Testis (tissue), 3 donors: ENCODE data around the gene TMEM62. TPM values are rescaled to one million over a fixed set of nuclear protein-coding genes. Genes with fewer than 3 reads are reported as not detected.
A peak's percentile ranks its signal among the peaks of the same experiment; 100 is the strongest.

Source experiments
- DNase-seq: peaks from one replicate; pipeline ENCODE4 v3.0.0-alpha.2; 2019
- H3K27ac ChIP-seq, 2 donors: fragments of 200-600 bp; sonication (generic); one replicate each; pipeline ENCODE4 v1.5.1; 2019
- H3K27me3 ChIP-seq: fragments of 200-600 bp; sonication (generic); one replicate; pipeline ENCODE4 v1.5.1; 2019
- H3K36me3 ChIP-seq: fragments of 200-600 bp; sonication (generic); one replicate; pipeline ENCODE4 v1.5.1; 2017; ENCODE audit warnings: low read depth; ENCODE audit errors: missing control alignments
- H3K4me1 ChIP-seq: fragments of 200-600 bp; sonication (generic); one replicate; pipeline ENCODE4 v1.5.1; 2019
- H3K4me3 ChIP-seq, 2 donors: fragments of 200-600 bp; sonication (generic); one replicate each; pipeline ENCODE4 v1.5.1; 2017 to 2019
- H3K9me3 ChIP-seq: fragments of 200-600 bp; sonication (generic); one replicate; pipeline ENCODE4 v1.5.1; 2017
- POLR2A ChIP-seq: fragments of 450-650 bp; IDR thresholded peaks from one replicate; pipeline ENCODE4 v1.6.1; 2017; ENCODE audit warnings: antibody characterized with exemption, mild to moderate bottlenecking, moderate library complexity
- WGBS, 2 donors: methylation state at CpG; one replicate each; pipeline ENCODE4 v1.1.5; 2018; 5-methylcytosine and 5-hydroxymethylcytosine counted together
- intact Hi-C: fragments of 100-400 bp; cut with DNase I; formaldehyde crosslinking; loops from one replicate; pipeline ENCODE4 v1.15.1; 2023; ENCODE audit warnings: low total_unique reads
- polyA plus RNA-seq: library from polyadenylated mRNA; stranded (reverse); fragments of 350-450 nt; fragmentation: Illumina TruSeq; extraction: RNeasy Lipid Tissue Mini Kit (QIAGEN cat#74804); gene quantifications from one replicate; pipeline ENCODE4 v1.2.3, GENCODE V29; 2014; ENCODE audit warnings: low read depth, low replicate concordance; ENCODE audit not compliant: insufficient read depth
- total RNA-seq, 2 donors: library from RNA; depleted of rRNA; stranded (reverse); fragments of >200 nt; gene quantifications; one replicate each; pipeline ENCODE4 v1.2.3, GENCODE V29; 2016
- TF ChIP-seq, protein P1 (sequence below), 3 experiments: fragments of 450-650 bp in 2 of 3; fragments of 200-600 bp in 1 of 3; sonication (generic) in 1 of 3; IDR thresholded peaks; one replicate each; pipeline ENCODE4 v1.5.1; 2016 to 2019; ENCODE audit warnings: antibody characterized with exemption in 3 of 3, mild to moderate bottlenecking in 2 of 3, moderate library complexity in 1 of 3

TMEM62 gene
- total and polyA plus RNA-seq, 3 donors from 2014 or later = 8.3 to 29.0 (median 22.8) TPM

DNA sequence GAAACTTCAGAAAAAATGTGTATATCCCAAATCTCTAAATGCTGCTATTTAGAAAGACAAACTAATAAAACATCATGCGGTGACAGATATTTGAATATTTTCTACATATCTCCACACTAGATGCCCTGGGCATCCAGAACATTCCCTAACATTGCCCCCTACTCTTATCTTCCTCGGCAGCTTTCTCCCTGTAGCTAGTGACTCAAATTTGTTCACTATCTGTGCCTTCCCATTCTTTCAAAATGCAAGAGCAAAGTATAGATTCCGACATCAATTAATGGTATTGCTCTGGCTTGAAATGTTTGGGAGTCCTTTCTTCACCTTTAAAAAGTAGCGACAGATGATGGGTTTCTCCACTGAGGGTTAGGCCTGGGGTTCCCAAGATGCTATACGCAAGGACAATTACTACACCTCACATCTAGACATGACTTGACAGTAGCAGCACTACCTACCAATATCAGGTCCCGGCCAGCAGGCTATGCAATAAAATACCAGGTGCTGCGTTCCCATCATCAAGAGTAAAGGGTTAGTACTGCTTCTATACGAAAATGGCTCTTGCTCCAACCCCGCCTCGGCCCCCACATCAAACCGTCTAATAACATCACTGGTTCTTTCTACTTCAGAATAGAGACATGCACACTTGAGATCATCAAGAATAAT is 28.2 kb upstream of the TMEM62 start:
- Histone ChIP-seq H3K4me1 (peaks cover 20% of the 10 kb centered on the region), H3K4me3 (peak overlapping the region; percentile 84 to 89), H3K27me3 (no peaks in the 10 kb centered on the region), H3K36me3 (no peaks in the 10 kb centered on the region), H3K9me3 (no peaks in the 10 kb centered on the region), H3K27ac (peak overlapping the region; percentile 92 to 94)
- TF ChIP-seq, protein P1, sequence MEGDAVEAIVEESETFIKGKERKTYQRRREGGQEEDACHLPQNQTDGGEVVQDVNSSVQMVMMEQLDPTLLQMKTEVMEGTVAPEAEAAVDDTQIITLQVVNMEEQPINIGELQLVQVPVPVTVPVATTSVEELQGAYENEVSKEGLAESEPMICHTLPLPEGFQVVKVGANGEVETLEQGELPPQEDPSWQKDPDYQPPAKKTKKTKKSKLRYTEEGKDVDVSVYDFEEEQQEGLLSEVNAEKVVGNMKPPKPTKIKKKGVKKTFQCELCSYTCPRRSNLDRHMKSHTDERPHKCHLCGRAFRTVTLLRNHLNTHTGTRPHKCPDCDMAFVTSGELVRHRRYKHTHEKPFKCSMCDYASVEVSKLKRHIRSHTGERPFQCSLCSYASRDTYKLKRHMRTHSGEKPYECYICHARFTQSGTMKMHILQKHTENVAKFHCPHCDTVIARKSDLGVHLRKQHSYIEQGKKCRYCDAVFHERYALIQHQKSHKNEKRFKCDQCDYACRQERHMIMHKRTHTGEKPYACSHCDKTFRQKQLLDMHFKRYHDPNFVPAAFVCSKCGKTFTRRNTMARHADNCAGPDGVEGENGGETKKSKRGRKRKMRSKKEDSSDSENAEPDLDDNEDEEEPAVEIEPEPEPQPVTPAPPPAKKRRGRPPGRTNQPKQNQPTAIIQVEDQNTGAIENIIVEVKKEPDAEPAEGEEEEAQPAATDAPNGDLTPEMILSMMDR (IDR thresholded peaks at IDR 0.05) = no peak
- no peak for TF ChIP-seq POLR2A
- peak; percentile 34 for DNase-seq
- 8 to 9% methylated on average over 11 of the region's 11 CpGs for WGBS, 2 donors
- intact Hi-C loops = no loop called here

DNA sequence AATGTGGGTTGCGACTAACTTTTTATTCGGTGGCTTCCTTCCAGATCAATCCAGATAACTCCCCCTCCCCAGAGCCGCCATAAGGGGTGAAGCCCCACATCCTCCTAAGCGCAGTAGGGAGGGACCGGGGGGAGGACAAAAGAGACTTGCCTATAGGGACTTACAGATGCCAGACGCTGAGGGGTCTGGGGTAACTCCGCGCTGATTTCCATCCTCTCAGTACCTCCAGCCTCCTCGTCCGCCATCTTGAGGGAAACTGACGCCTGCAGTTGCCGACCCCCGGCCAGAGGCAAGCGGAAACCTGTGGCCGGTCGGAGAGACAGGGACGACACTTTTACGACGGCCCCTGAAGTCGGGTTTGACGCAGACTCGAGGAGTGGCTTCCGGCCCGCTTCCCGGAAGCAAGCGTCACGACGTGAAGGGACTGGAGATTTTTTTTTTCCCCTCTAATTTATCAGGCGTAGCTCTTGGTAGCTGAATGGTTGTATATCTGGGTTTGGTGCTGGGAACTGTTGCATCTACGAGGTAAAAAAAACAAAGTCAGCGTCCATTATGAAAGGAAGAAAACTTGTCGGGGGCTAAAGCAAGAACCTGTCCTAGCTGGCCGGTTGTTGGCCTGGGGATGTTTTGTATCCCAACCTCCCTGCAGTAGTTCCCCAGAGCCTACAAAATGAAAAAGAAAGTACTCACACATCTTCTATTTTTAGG is 27.5 kb upstream of the TMEM62 start, which contains the start of gene UBR1:
Gene UBR1 (minus strand): TSS at position 261 of the 708 bp plus-strand sequence. CDS start 16 bp downstream, at position 245.
- Histone ChIP-seq H3K27me3 (no peaks in the 10 kb centered on the region), H3K4me1 (peaks cover 20% of the 10 kb centered on the region), H3K36me3 (no peaks in the 10 kb centered on the region), H3K27ac (peak within 1 kb of the TSS; percentile 92 to 94), H3K4me3 (peak within 1 kb of the TSS; percentile 84 to 89), H3K9me3 (no peaks in the 10 kb centered on the region)
- WGBS, 2 donors = 1% methylated on average over 25 to 32 of the region's 33 CpGs
- peak; percentile 94 for DNase-seq
- TF ChIP-seq POLR2A = no peak
- TF ChIP-seq, protein P1 (IDR thresholded peaks at IDR 0.05) = no peak
- intact Hi-C loops = no loop called here

DNA sequence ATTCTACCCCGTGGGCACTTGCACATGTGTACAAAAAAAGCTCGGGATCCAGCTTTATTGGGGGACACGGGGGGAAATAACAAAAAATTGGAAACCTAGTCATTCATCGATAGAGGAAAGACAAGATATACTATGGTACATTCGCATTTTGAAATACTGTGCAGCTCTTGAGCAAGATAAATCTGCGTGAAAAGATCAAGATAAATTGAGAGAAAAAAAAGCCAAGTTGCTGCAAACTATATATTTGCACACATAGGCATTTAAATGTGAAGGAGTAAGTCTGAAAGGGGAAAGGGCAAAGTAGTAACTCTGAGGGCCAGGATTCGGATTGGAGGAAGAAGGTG is 26.9 kb upstream of the TMEM62 start:
- H3K4me1 ChIP-seq = peaks cover 20% of the 10 kb centered on the region
- intact Hi-C loops = no loop called here
- 12 to 16% methylated on average over 7 of the region's 7 CpGs for WGBS, 2 donors
- H3K27me3 ChIP-seq = no peaks in the 10 kb centered on the region
- no peaks in the 10 kb centered on the region for H3K36me3 ChIP-seq
- no peak for TF ChIP-seq POLR2A
- TF ChIP-seq, protein P1 (IDR thresholded peaks at IDR 0.05) = no peak
- H3K27ac ChIP-seq = peak overlapping the region; percentile 92 to 94
- DNase-seq = no peak
- H3K4me3 ChIP-seq = peak overlapping the region; percentile 84 to 89
- no peaks in the 10 kb centered on the region for H3K9me3 ChIP-seq

DNA sequence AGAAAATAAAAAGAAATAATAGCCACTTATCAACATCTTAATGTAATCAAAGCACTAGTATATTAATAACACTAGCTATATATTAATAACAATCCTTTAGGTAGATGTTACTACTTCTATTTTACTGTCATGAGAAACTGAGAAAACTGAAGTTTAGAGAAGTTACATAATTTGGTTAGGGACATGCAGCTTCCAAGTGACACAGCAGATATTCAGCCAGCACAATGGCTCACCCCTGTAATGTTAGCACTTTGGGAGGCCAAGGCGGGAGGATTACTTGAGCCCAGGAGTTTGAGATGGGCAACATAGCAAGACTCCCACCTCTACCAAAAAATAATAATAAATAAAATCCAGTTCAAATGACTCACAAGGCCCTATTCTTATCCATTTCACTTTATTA is 25.6 kb upstream of the TMEM62 start:
- peaks cover 20% of the 10 kb centered on the region for H3K4me1 ChIP-seq
- whole genome bisulfite sequencing, 2 donors = 84 to 96% methylated on average over 1 of the region's 1 CpG
- no peak for DNase-seq
- H3K9me3 ChIP-seq = no peaks in the 10 kb centered on the region
- TF ChIP-seq, protein P1 (IDR thresholded peaks at IDR 0.05) = no peak
- TF ChIP-seq POLR2A = no peak
- no peak overlapping the region for H3K27ac ChIP-seq
- no peaks in the 10 kb centered on the region for H3K27me3 ChIP-seq
- H3K4me3 ChIP-seq = no peak overlapping the region
- no peaks in the 10 kb centered on the region for H3K36me3 ChIP-seq
- intact Hi-C loops = no loop called here
